T-helper 22 cell (primary cell): ENCODE results near the gene OAS3.
"Not testable (repeated sequence)": the region's sequence is repeated elsewhere in the genome, so short reads cannot be mapped to it uniquely, and the experiment has no call there.

Experiments used
- DNase-seq: peaks from one replicate; pipeline ENCODE4 v3.0.0-alpha.2; 2020; ENCODE audit warnings: low read depth

The OAS3 gene

DNA sequence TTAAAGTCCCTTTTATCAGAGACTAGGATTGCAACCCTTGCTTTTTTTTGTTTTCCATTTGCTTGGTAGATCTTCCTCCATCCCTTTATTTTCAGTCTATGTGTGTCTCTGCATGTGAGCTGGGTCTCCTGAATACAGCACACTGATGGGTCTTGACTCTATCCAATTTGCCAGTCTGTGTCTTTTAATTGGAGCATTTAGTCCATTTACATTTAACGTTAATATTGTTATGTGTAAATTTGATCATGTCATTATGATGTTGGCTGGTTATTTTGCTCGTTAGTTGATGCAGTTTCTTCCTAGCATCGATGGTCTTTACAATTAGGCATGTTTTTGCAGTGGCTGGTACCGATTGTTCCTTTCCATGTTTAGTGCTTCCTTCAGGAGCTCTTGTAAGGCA is 18.9 kb downstream of the OAS3 start:
- DNase-seq, result not testable (repeated sequence)

DNA sequence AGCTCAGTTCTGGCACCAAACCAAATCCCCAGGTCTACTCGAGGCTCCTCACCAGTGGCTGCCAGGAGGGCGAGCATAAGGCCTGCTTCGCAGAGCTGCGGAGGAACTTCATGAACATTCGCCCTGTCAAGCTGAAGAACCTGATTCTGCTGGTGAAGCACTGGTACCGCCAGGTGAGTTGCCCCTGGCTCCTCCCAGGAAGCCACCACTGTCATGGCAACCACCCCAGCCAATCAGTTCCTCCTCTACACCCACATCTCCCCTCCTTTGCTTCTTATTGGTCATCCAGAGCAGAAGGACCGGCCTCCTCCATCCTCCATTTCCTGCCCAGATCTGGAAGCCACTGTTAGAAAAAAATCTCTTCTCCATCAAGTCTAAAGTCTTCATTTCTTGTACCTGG is 22.8 kb downstream of the OAS3 start:
- no peak for DNase-seq

DNA sequence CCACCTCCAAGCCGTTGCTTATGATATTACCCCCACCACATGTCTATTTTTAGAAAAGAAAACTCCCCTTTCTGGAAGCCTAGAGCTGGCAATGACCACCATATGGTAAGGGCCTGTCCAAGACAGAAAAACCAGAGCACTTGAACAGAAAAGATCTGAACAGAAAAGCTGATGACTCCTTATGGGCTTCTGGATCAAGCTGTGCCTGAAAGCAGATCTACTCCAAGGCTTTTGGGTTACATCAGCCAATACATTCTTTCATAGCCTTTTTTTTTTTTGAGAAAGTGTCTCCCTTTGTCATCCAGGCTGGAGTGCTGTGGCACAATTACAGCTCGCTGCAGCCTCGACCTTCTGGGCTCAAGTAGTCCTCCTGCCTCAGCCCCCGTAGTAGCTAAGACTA is 23.3 kb downstream of the OAS3 start:
- no peak for DNase-seq

DNA sequence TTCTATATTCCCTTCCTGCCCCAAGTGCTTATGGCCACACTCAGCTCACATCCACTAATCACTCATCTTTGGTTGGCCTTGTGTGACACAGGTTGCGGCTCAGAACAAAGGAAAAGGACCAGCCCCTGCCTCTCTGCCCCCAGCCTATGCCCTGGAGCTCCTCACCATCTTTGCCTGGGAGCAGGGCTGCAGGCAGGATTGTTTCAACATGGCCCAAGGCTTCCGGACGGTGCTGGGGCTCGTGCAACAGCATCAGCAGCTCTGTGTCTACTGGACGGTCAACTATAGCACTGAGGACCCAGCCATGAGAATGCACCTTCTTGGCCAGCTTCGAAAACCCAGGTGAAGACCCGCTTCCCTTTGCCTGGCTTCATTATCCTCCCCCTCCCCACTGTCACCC is 24.3 kb downstream of the OAS3 start:
- DNase-seq, result no peak

GRCh38 chr12:112963227-112963861 is 25.1 kb downstream of the OAS3 start:
- no peak for DNase-seq

DNA sequence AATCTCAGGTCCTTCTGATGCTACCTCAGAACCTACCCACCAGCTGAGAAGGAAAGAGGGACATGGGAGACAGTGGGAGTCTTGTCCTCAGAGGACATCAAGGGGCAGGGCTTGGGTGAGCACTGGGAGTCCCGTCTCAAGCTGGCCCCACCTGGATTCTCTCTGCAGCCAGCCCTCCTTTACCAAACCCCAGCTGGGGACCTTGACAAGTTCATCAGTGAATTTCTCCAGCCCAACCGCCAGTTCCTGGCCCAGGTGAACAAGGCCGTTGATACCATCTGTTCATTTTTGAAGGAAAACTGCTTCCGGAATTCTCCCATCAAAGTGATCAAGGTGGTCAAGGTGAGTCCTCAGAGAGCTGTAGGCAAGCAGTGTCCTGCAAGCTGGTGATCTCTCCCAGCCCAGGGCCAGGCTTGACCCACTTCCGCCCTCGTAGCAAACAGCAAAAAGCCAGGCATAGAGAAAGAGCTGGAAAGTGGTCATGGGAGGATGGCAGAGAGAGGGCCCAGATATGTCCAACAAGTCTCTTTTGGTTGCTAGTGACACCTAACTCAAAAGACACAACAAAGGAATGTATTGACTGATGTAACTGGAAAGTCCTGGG is 25.9 kb downstream of the OAS3 start:
- no peak for DNase-seq

- no peak for DNase-seq
These were observed 26.6 kb downstream of the OAS3 start for GRCh38 chr12:112964915-112965314.

GRCh38 chr12:112965643-112966042 is 27.4 kb downstream of the OAS3 start:
- no peak for DNase-seq

DNA sequence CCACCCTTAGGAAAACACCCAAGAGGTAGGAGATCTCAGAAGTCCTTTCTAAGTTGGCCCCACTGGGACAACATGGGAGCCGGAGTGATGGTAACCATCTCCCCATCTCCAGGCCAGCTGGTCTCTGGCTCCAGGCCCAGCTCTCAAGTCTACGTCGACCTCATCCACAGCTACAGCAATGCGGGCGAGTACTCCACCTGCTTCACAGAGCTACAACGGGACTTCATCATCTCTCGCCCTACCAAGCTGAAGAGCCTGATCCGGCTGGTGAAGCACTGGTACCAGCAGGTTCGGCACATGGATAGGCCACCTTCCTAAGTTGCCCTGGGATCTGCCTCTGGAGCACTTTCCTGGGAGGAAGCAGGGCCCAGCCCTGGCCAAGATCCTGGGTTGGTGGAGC is 29.0 kb downstream of the OAS3 start:
- DNase-seq, result no peak

DNA sequence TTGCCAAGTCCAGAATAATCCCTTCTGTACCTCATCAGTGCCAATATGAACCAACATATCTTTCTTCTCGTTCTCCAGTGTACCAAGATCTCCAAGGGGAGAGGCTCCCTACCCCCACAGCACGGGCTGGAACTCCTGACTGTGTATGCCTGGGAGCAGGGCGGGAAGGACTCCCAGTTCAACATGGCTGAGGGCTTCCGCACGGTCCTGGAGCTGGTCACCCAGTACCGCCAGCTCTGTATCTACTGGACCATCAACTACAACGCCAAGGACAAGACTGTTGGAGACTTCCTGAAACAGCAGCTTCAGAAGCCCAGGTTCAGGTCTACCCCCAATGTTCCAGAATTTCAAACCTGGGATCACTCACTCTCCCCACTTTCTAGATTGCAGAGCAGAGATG is 29.6 kb downstream of the OAS3 start:
- DNase-seq, result no peak

GRCh38 chr12:112969547-112970306 is 31.5 kb downstream of the OAS3 start:
- DNase-seq, result no peak

DNA sequence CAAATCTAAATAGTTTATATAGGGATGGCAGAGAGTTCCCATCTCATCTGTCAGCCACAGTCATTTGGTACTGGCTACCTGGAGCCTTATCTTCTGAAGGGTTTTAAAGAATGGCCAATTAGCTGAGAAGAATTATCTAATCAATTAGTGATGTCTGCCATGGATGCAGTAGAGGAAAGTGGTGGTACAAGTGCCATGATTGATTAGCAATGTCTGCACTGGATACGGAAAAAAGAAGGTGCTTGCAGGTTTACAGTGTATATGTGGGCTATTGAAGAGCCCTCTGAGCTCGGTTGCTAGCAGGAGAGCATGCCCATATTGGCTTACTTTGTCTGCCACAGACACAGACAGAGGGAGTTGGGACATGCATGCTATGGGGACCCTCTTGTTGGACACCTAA is 32.1 kb downstream of the OAS3 start:
- DNase-seq, result no peak

- DNase-seq, result no peak
These were observed 33.0 kb downstream of the OAS3 start for GRCh38 chr12:112971248-112971647.

DNA sequence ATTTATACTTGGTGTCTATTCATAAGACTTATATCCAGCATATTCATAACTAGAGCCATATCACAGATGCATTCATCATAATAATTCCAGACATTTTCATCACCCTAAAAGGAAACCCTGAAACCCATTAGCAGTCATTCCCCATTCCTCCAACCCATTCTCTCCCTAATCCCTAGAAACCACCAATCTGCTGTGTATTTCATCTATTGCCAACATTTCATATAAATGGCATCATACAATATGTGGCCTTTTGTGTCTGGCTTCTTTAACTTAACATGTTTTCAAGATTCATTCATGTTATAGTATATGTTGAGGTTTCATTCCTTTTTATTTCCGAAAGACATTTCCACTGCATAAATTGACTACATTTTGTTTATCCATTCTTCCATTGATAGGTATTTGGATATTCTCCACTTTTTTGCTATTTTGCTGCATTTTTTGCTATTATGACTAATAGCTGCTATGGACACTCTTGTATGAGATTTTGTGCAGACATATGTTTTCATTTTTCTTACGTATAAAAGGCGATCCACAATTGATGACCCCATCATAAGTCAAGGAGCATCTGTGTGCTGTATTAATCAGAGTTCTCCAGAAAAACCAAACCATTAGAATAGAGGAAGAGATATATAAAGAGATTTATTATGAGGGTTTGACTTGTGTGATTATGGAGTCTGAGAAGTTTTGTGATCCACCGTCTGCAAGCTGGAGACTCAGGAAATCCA is 34.9 kb downstream of the OAS3 start:
- no peak for DNase-seq

DNA sequence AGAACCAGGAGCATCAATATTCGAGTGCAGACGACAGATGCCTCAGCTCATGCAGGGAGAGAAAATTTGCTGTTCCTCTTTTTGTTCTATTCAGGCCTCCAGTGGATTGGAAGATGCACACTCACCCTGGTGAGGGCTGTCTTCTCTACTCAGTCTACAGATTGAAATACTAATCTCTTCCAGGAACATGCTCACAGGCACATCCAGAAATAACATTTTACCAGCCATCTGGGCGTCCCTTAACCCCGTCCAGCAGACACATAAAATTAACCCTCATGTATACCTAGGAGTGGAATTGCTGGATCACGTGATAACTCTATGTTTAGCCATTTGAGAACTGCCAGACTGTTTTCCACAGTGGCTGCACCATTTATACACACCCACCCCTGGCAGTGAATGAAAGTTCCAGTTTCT is 35.6 kb downstream of the OAS3 start:
- no peak for DNase-seq

DNA sequence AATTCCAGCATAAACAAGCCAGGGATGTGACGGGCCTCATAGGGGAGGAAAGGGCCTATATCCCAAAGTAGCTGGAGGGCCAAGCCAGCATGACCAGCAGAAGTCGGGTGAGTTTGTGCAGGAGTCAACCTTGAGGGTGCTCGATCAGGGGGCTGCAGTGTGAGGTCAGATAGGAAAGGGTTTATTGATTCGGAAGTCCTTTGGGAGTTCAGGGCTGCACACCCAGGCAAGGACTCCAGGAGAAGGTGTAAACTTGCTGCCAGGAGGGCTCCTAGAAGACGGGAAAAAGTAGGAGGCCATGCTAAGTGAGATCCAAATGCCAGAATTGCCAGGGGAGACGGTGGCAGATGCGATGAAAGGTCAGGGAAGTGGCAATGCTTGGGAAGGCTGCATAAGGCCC is 36.6 kb downstream of the OAS3 start:
- no peak for DNase-seq

GRCh38 chr12:112977139-112977538 is 38.9 kb downstream of the OAS3 start:
- DNase-seq, result no peak

GRCh38 chr12:112977641-112978040 is 39.4 kb downstream of the OAS3 start:
- no peak for DNase-seq

DNA sequence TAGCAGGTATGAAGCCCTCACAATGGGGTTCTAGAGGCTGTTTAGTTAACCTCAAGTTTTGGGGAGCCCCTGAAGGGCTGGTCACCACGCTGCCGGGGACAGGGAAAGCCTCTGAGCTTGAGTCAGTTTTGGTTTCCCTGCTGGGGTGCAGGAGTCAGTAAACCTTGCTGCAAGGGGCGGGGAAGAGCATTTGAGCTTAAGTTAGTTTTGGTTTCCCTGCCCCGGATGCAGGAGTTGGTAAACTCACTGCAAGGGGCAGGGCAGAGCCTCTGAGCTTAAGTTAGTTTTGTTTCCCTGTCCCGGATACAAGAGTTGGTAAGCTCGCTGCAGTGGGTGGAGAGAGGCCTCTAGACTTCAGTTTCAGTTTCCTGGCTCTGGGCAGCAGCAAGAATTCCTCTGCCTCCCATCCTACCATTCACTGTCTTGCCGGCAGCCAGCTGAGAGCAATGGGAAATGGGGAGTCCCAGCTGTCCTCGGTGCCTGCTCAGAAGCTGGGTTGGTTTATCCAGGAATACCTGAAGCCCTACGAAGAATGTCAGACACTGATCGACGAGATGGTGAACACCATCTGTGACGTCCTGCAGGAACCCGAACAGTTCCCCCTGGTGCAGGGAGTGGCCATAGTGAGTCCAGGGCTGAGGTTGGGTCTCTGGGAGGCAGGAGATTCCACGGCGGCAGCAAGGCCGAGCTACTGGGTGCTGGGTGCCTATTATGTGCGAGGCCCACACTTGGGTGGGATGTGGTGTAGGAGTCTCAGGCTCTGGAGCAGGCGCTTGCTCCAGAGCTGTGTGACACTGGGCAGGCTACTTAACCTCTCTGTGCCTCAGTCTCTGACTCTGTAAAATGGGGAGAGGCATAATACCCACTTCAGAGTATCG is 40.1 kb downstream of the OAS3 start, which contains the start of gene OAS2:
TSS of gene OAS2 (plus strand) at position 357 of the 878 bp plus-strand sequence. CDS start at position 447, 90 bp downstream.
- peak; percentile 62 for DNase-seq

GRCh38 chr12:112979041-112979680 is 40.9 kb downstream of the OAS3 start:
- DNase-seq, result no peak

DNA sequence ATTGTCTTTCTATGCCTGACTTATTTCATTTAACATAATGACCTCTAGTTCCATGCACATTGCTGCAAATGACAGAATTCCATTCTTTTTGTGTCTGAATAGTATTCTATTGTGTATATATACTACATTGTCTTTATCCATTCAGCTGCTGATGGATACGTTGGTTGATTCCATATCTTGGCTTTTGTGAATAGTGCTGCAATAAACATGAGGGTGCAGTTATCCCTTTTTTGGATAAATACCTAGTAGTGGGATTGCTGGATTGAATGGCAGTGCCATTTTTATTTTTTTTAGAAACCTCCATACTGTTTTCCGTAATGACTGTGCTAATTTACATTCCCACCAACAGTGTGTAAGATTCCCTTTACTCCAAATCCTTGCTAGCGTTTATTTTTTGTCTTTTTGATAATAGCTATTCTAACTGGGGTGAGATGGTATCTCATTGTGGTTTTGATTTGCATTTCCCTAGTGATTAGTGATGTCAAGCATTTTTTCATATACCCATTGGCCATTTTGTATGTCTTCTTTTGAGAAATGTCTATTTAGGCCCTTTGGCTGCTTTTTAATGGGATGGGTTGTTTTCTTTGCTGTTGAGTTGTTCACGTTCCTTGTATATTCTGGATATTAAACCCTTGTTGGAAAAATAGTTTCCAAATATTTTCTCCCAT is 42.4 kb downstream of the OAS3 start:
- no peak for DNase-seq
